ENCODE results near the gene ANGPT4.

- no peak for TF ChIP-seq CTCF (IDR thresholded peaks at IDR 0.05; ENCODE audit: low read depth, low read length)
- TF ChIP-seq EZH2phosphoT487 (IDR thresholded peaks at IDR 0.05; ENCODE audit: low read depth) = no peak
Observed at GRCh38 chr20:888057-888456, 28.1 kb downstream of the ANGPT4 start.
